HG02763 (cell line): ENCODE data around the gene PSMB11.

ENCODE experiments used
- ATAC-seq: cut with Tn5 transposase; IDR thresholded peaks from one replicate; pipeline ENCODE4 v1.9.1; 2021; ENCODE audit warnings: mild to moderate bottlenecking, moderate library complexity; ENCODE audit not compliant: unreplicated experiment

PSMB11 gene

DNA sequence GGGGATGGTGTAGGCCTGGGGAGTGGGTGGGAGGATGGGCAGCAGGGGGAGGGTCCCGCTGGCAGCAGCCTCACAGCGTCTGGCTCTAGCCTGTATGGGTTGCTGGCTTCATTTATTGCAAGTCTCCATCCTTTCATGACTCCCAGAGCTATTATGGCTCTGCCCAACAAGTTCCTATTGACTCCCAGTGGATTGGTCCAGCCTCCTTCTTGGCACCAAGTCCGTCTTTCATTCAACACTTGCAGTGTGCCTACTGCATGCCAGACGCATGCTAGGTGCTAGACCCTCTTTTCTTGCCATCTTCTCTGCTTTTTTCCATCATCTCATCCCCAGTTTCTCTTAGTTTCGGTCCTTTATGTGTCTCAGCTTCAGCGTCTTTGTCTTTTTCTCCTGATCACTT lies 1.1 kb downstream of the PSMB11 start:
- no peak for ATAC-seq

DNA sequence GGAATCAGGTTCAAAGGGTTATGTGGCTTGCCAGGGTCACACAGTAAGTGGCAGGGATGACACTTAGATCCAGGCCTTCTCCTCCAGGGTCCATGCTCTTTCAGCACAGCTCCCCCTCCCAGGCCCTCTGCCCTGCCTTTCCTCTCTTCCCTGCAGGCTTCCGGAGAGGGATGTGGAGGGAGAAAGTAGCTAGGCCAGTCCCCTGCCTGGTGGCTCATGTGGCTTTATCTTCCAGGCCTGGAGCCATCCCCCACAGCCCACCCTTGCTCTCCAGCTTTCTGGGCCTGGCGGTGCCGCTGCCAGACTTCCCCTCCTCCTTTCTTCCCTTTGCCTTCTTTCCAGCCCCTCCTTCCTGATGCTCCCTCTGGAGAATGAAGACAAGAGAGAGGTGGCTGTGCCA lies 1.7 kb downstream of the PSMB11 start:
- ATAC-seq, result no peak

DNA sequence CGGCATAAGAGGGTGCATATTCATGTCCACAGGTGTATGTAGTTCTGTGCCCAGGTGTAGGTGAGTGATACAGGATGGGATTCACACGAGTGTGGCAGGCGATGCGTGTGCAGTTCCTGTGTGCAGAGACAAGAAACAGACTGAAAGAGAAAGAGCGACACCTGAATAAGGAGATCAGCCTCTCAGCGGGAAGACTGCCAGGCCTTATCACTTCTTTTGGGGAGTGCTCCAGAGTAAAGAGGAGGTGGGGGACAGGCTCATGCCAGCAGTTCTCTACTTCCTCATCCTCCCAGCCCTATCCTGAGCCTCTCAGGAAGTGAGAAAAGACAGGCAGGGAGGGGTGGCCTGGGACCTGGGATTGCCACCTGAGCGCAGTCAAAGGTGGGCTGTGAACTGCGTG lies 2.8 kb downstream of the PSMB11 start:
- no peak for ATAC-seq

DNA sequence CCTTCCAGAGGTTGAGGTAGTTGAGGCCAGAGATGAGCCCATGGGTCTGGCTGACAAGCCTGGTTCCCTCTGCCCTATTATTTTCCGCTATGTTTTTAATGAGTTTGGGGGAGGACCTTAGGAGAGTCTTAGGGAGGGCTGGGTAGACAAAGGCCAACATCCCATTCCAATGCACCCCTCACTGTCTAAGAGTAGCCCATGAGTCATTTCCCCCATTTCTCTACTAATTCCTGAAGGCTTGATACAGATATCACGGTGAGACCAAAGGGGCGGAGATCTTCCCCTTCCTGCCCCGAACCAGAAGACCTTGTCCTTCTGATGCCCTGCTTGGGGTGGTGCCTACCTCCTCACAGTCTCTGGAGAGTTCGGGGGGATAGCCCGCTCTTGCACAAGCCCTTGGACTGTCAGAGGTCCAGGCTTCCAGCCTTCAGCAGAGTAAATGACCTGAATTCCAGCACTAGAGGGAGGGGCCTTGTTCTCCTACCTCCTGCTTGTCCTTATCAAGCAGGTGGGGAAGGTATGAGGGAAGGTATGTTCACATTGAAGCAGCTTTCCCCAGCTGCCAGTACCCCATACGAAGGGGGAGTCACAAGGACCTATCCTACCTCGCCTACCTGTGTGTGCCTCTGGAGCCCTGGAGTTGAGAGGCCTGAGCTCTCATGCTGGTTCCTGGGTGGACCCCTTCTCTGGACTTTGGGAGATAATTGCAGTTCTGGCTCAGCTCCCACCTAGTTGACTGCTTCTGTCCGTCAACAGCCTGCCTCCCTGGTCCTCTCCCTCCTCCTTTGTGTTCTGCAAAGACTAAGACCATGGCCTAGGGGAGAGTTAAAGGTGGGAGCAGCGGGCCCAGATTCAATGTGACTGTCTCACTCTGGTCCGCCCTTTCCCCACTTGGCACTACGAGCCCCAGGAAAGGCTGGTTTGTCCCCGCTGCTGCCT lies 3.7 kb downstream of the PSMB11 start:
- ATAC-seq, result no peak

DNA sequence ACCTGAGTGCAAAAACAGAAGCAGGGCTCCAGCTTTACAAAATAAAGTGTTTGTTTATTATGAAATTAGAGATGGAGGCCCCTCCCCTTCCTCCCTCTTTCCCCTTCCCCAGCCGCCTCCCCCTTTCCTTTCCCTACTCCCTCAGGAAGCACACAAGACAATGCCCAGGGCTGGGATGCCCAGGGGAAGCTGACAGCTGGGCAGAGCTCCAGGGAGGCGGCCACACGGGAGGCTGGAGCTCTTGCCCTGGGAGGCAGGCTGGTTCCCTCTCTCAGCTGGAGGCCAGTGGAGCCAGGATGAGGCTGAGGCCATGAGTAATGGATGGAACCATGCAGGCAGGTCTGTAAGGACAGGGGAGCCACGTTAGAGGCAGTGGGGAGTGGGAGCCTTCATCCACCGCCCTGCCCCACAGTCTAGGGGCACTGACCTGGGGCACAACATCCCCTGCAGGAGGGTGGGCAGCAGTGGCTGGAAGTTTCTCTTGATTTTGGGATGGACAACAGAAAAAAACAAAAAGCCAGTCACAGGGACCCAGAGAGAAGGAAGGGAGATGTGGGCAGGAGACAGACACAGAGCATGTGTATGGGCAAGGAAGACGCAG lies 5.1 kb downstream of the PSMB11 start:
- no peak for ATAC-seq

DNA sequence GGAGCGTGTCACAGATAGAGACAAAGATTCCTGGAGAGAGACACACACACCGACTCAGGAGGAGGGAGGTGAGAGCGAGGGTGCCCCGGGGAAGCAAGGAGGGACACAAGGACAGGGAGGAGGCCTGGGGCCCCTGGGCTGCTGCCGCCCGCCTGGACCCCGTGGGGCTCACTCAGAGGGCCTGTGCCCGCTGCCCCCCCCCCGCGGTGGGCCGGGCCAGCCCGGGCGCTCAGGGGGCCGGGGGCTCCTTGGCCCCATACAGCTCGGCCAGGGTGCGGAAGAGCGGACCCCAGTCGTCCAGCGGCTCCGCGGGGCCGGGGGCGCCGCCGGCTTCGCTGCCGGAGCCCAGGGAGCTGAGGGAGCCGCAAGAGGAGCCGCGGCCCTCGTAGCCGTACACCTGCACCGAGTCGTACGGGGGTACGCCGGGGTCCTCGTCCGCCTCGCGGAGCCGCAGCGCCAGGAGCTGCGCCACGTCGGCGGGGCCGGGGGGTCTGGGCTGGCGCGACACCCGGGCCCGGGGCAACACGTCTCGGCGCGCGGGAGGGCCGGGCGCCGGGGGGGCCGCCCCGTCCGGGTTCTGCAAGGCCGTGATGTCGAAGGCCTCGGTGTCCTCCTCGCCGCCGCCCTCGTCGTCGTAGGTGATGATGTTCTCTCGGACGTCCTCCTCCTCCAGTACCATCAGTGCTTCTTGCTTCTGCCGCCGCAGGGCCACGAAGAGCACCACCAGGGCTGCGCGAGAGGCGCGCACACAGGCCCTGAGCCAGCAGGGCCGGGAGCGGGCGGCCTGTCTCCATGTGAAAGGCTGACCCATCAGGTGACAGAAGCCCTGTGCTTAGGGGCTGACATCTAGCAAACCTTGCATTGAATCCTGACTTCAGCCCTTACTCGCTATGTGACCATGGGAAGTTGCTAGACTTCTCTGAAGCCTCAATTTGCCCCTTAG lies 6.0 kb downstream of the PSMB11 start:
- no peak for ATAC-seq

DNA sequence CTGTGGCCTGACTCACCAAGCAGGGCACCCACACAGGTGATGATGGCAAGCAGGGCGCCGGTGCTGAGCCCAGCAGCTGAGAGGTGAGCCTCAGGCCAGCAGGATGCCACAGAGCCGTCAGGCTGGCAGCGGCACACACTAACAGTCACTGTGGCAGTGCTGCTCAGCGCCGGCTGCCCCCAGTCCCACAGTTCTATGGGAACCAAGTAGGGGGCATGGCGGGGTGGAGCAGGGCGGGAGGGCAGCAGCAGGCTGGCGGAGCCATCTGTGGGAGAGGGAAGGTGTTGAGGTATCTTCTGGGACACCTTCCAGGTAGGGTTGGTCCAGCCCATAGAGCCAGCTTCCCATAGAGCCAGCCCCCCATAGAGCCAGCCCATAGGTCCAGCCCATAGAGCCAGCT lies 7.0 kb downstream of the PSMB11 start:
- ATAC-seq, result no peak

DNA sequence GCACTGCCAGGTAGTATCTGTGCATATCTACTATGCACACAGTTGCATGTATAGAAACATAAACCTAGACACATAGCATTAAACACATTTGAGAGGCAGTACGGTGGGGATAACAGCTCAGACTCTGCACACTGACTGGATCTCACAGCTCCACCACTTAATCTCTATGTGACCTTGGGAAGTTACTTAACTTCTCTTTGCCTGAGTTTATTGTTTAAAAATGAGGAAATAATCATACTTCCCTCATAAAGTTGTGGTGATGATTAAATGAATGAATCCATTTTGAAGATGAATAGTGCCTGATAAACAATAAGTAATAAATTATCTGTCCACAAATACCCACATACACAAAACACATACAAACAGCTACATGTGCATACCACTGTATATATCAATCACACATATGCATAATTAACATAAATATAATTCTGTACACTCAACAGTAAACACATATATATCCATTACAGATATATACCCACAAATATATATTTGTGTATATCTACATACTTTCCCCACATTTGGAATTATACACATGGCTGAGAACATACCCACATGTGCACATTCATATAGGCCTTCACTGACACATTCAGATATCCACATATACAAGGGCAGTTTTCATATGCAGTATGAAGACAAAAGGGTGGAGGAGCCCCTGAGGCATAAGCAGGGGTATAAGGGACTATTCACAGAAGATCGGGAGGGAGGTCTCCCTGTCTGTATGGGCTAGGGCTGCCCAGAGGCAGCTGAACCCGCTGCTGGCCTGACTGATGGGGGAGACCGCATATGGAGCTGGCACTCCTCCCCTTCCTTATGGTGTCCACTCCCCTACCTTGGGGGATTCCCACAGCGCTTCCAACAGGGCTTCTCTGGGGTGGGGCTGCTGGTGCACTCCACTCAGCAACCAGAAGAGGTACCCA lies 9.4 kb downstream of the PSMB11 start:
- no peak for ATAC-seq

DNA sequence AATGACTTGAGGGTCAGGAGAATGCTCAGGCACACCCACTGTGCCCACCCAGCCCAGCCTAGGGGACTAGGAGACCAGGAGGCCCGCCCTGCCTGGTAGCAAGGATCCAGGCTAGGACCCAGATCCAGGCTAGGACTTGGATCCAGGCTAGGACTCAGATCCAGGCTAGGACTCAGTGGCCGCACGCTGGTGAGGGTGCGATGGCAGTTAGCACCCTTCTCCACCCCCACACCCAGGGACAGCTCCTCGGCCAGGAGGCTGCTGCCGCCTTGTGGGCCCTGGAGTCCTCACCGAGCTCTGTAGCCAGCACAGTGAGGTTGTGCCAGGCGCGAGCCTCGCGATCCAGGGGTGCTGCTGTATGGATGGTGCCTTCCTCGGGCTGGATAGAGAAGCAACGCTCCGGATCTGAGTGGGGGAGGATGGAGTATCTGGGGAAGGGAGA lies 10.2 kb downstream of the PSMB11 start:
- ATAC-seq, result no peak

DNA sequence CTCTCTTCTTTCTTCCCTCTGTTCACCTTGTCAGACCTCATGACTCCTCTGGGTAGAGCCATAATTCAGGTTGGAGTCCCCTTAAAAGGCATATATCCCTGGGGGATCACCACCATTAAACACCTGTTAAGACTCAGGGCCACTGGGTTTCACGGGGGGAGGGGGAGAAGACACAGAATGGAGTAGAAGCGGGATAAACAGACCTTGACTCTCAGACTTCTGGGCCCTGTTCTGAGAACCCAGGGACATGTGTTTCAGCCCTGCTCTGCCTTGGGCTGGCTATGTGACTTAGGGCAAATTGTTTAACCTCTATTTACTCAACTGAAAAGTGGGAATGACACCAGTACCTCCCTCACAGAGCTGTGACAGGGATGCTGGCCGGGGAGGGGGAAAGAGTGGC lies 10.7 kb downstream of the PSMB11 start:
- ATAC-seq, result no peak

DNA sequence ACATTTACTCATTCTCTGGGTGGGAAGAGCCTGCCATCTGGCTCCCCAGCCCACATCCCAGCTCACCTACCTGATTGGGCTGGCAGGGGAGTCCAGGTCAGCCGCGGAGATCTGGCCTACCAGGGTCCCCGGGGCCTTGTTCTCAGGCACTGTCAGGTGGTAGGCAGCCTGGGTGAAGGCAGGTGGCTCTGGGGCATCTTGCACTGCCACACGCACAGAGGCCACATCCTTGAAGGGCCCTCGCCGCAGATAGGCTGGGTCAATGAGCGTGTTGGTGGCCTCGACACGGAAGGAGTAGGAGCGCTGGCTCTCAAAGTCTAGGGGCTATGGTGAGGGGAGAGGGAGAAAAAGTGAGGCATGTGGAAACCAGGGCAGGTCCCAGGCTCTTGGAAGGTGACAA lies 11.4 kb downstream of the PSMB11 start:
- no peak for ATAC-seq

DNA sequence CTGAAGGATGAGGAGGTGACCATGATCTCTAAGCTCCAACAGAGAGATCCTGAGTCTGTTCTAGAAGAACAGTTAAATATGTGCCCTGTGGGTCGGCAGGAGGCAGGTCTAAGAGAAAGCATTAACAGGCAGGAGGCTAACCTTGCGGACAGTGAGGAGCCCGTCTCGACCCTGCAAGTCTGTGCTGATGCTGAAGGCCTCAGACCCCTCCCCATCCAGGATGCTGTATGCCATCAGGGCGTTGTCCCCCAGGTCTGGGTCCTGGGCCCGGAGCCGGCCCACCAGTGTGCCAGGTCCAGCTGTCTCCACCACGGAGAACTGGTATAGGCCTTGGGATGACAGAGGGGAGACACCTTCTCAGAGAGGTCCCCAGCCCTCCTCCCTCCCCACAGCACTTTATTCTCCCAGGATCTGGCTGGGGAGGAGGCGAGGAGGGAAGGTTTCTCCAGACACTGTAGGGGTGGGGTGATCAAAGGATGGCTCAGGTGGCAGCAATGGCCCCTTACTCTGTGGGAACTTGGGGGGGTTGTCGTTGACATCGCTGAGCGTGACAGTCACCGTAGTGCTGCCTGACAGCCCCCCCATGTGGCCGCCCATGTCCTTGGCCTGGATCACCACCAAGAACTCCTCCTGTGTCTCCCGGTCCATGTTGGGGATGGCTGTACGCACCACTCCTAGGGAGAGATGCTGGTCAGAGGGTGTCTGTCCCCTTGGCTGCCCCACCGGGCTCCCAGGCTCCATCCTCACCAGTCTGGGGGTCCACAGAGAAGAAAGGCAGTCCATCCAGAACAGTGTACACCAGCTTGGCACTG lies 12.2 kb downstream of the PSMB11 start:
- no peak for ATAC-seq

DNA sequence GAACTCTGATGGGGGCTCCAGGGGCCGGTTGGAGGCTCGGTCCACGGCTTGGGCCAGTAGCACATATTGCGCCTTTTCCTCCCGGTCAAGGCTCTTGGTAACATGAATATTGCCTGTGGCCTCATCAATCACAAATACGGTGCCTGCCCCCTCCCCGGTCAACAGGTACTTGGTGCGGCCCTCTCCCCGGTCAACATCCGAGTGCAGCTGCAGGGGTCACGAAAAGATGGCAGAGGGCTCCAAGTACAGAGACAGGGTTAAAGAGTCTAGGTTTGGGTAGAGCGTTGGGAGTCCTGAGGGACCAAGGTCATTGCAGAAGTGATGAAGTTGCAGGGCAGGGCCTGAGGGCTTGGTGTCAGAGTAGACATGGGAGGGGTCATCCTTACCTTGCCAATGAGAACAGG lies 13.1 kb downstream of the PSMB11 start:
- no peak for ATAC-seq

DNA sequence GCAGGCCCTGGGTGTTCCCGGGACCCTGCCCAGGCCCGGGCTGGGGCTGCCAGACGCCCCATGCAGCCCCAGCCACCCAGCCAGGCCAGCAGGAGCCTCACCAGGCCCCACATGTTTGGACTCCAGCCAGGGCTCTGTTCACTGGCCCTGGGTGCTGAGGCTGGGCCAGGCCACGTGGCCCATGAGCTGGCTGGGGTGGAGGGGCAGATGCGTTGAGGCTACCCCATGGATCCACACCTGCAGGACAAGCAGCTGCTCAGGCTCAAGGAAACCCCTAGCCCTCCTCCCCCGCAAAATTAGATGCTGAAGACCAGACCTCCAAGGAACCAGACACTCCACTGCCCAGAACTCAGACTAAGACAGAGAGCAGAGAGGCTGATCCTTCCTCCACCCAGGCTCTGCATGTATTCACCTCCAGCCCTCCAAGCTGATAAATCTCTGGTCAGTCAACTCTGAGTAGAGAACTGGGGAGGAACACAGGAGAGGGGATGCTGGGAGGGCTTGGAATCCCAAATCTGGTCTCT lies 13.7 kb downstream of the PSMB11 start:
- no peak for ATAC-seq

DNA sequence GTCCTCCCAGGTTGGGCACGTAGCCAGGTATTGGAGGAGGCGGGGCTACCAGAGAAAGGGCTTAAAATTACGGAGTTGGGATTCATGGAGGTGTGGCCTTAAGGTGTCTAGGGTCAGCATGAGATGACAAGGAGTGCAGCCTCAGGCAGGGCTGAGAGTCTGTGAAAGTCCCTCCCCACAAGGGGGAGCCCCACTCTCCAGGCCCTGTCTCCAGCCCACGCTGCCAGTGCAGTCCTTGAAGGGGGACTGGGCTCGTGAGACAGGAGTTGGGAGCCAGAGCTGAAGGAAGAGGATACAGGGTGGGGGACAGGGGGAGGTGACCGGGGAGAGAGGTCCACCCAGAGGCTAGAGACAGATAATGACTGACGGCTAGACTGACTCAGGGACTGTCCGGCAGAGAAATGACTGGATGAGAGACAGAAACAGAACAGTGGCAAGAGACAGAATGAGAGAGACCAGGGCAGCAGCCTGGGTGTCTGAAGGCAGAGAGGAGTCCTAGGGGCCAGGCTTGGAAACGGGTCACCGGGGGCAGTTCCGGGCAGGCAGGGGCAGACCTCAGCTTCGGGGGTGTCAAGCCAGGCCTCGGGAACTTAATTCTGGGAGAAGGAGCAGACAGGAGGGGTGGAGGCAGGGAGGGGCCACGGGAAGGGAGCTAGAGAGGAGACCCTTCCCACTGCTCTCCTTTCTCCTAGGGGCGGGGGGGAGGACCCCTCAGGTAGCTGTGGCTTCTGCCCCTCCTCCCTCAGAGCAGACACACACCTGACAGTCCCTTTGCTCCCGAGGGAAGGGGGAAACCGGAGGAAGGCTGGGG lies 14.3 kb downstream of the PSMB11 start:
- ATAC-seq, result no peak

DNA sequence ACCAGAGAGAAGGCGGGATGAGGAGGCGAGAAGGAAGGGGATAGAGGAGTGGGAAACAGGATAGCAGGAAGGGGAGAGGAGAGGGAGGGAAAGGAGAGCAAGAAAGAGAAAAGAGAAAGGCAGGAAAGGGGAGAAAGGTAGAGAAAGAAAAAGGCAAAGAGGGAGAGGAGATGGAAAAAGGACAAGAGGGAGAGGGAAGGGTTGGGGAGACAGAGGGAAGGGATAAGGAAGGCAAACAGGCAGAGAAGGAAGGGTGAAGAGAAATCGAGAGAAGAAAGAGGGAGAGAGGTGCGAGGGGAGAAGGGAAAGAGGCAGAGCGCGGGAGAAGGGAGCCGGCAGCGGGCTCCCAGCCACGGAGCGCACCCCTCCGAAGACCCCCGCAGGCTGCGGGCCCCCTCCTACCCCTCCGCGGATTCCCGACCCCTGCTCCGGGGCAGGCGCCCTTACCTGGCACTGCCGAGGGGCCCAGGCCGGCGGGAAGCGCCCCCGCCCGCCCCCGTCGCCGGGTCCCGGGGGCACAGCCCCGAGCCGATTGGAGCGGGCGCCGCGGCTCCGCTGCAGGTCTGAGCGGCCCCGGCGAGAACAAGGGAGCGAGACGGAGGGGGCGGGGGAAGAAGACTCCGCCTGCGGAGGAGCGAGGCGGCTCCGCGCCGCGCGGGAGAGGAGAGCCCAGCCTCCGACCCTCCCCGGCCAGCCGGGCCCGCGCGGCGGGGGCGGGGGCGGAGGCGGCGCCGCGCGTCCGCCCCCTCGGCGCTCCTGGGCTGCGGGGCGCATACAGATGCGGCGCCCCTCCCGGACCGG lies 15.1 kb downstream of the PSMB11 start, which contains the start of gene CDH24:
Gene CDH24, minus strand, starts transcription at position 565 of the 801 bp plus-strand sequence. CDS start 1,787 bp downstream, outside the sequence.
- ATAC-seq, result peak; percentile 44
